CD14-positive monocyte (primary cell): ENCODE measurements around the gene NAV1. TPM values are rescaled to one million over a fixed set of nuclear protein-coding genes. Genes with fewer than 3 reads are reported as not detected.

Source experiments
- DNase-seq, 3 donors: peaks; one replicate each; pipeline ENCODE4 v3.0.0-alpha.2; 2011 to 2022
- H2AFZ ChIP-seq: 2 replicates; pipeline ENCODE4 v1.6.0; 2012; ENCODE audit warnings: mild to moderate bottlenecking, low read depth, low read length, inconsistent platforms; ENCODE audit not compliant: insufficient read depth, poor library complexity, severe bottlenecking
- H3K27ac ChIP-seq, 2 donors: 1 replicate in 1 of 2; 2 replicates in 1 of 2; pipeline ENCODE4 v1.5.1; 2012 to 2013; ENCODE audit warnings: low read length in 2 of 2, control low read depth in 1 of 2, inconsistent platforms in 1 of 2, low read depth in 1 of 2, mild to moderate bottlenecking in 1 of 2
- H3K27me3 ChIP-seq, 2 donors: one replicate each; pipeline versions ENCODE4 v1.6.0 to v1.6.1; 2011 to 2013; ENCODE audit warnings: low read length in 2 of 2; ENCODE audit not compliant: control insufficient read depth in 2 of 2, insufficient read depth in 2 of 2
- H3K36me3 ChIP-seq, 2 donors: replicated peaks in 1 of 2; 1 replicate in 1 of 2; 2 replicates in 1 of 2; pipeline versions ENCODE4 v1.5.1 to v1.6.1; 2012 to 2013; ENCODE audit warnings: low read length in 2 of 2, control low read depth in 1 of 2, inconsistent platforms in 1 of 2, mild to moderate bottlenecking in 1 of 2; ENCODE audit not compliant: insufficient read depth in 2 of 2, control insufficient read depth in 1 of 2
- H3K4me1 ChIP-seq, 2 donors: 1 replicate in 1 of 2; 2 replicates in 1 of 2; pipeline versions ENCODE4 v1.5.1 to v1.6.1; 2012 to 2013; ENCODE audit warnings: low read length in 2 of 2, control low read depth in 1 of 2, inconsistent platforms in 1 of 2, mild to moderate bottlenecking in 1 of 2, moderate library complexity in 1 of 2; ENCODE audit not compliant: insufficient read depth in 2 of 2, control insufficient read depth in 1 of 2
- H3K4me2 ChIP-seq: replicated peaks from 2 replicates; pipeline ENCODE3; 2012; ENCODE audit warnings: low read length, moderate library complexity, mild to moderate bottlenecking; ENCODE audit not compliant: poor library complexity, severe bottlenecking; ENCODE audit errors: extremely low read depth
- H3K4me3 ChIP-seq, 3 experiments: fragments of 200-600 bp in 1 of 3; sonication (generic) in 1 of 3; replicated peaks in 1 of 3; 1 replicate in 2 of 3; 2 replicates in 1 of 3; pipeline ENCODE4 v1.5.1; 2011 to 2013; ENCODE audit warnings: low read length in 3 of 3, mild to moderate bottlenecking in 3 of 3, control low read depth in 2 of 3, low read depth in 2 of 3, inconsistent platforms in 1 of 3, moderate library complexity in 1 of 3
- H3K79me2 ChIP-seq: 2 replicates; pipeline ENCODE4 v1.6.0; 2012; ENCODE audit warnings: mild to moderate bottlenecking, control low read depth, inconsistent platforms, low read length, moderate library complexity; ENCODE audit not compliant: insufficient read depth
- H3K9ac ChIP-seq: 2 replicates; pipeline ENCODE4 v1.6.0; 2017; ENCODE audit warnings: low read length, mild to moderate bottlenecking; ENCODE audit not compliant: insufficient read depth, poor library complexity, severe bottlenecking
- H3K9me3 ChIP-seq, 2 donors: replicated peaks in 1 of 2; 1 replicate in 1 of 2; 2 replicates in 1 of 2; pipeline versions ENCODE4 v1.5.1 to v1.6.1; 2012 to 2013; ENCODE audit warnings: low read length in 2 of 2, control low read depth in 1 of 2; ENCODE audit not compliant: control insufficient read depth in 1 of 2, insufficient read depth in 1 of 2
- H4K20me1 ChIP-seq: 2 replicates; pipeline ENCODE4 v1.6.0; 2012; ENCODE audit warnings: mild to moderate bottlenecking, low read length, control low read depth, moderate library complexity; ENCODE audit not compliant: insufficient read depth
- H3K27ac Mint-ChIP-seq, 7 donors: one replicate each; pipeline ENCODE4 v1.8.0; 2020; ENCODE audit warnings: mild to moderate bottlenecking in 7 of 7, mixed read lengths in 7 of 7, moderate library complexity in 6 of 7, inconsistent platforms in 2 of 7
- H3K27me3 Mint-ChIP-seq, 3 donors: one replicate each; pipeline ENCODE4 v1.8.0; 2021 to 2022; ENCODE audit warnings: low read depth in 3 of 3, mild to moderate bottlenecking in 3 of 3, mixed read lengths in 3 of 3, moderate library complexity in 3 of 3, inconsistent platforms in 1 of 3
- H3K36me3 Mint-ChIP-seq, 2 donors: one replicate each; pipeline ENCODE4 v1.8.0; 2020; ENCODE audit warnings: mixed read lengths in 2 of 2, inconsistent platforms in 1 of 2, mild to moderate bottlenecking in 1 of 2
- H3K4me1 Mint-ChIP-seq: one replicate; pipeline ENCODE4 v1.8.0; 2020; ENCODE audit warnings: mild to moderate bottlenecking, mixed read lengths
- H3K4me3 Mint-ChIP-seq, 2 donors: one replicate each; pipeline ENCODE4 v1.8.0; 2020; ENCODE audit warnings: mild to moderate bottlenecking in 2 of 2, mixed read lengths in 2 of 2, moderate library complexity in 1 of 2
- H3K9me3 Mint-ChIP-seq, 7 donors: one replicate each; pipeline ENCODE4 v1.8.0; 2020 to 2022; ENCODE audit warnings: mixed read lengths in 7 of 7, mild to moderate bottlenecking in 6 of 7, moderate library complexity in 6 of 7, inconsistent platforms in 2 of 7
- CTCF ChIP-seq: fragments of 200-600 bp; IDR thresholded peaks from one replicate; pipeline ENCODE4 v1.8.0; 2022; ENCODE audit warnings: antibody characterized with exemption, mild to moderate bottlenecking
- WGBS: methylation state at CpG from one replicate; pipeline ENCODE4 v1.1.5; 2013; ENCODE audit warnings: missing lambda C conversion rate; ENCODE audit not compliant: insufficient coverage; 5-methylcytosine and 5-hydroxymethylcytosine counted together
- intact Hi-C, 2 donors: fragments of 100-400 bp; cut with micrococcal nuclease; formaldehyde crosslinking; loops; one replicate each; pipeline versions ENCODE4 v1.15.0 to v1.15.1; 2023
- polyA plus RNA-seq, 3 donors: library from polyadenylated mRNA; depleted of rRNA in 1 of 3; unstranded in 2 of 3; stranded (reverse) in 1 of 3; fragments of 300-500 nt in 2 of 3; fragments of >200 nt in 1 of 3; fragmentation: Illumina TruSeq in 2 of 3; gene quantifications; 1 replicate in 2 of 3; 2 replicates in 1 of 3; pipeline ENCODE4 v1.2.3, GENCODE V29; 2012 to 2021

NAV1 gene
- polyA plus RNA-seq, 3 donors, result 0.37 to 1.4 (median 0.89) TPM

- WGBS, result 94% methylated on average over 9 of the region's 9 CpGs
- no peaks in the 10 kb centered on the region for H3K79me2 ChIP-seq
- Mint-ChIP-seq H3K4me1 (peaks cover 20% of the 10 kb centered on the region), H3K4me3 (no peak overlapping the region), H3K27me3 (peaks cover 0 to 5% (median 3%) of the 10 kb centered on the region in 3 donors), H3K9me3 (no peaks in the 10 kb centered on the region), H3K36me3 (peaks cover 0 to 1% of the 10 kb centered on the region in 2 donors), H3K27ac (no peak overlapping the region)
- H3K9ac ChIP-seq, result no peak overlapping the region
- peak overlapping the region; percentile 51 for H2AFZ ChIP-seq
- no peak overlapping the region for H3K4me3 ChIP-seq
- peaks cover 3 to 9% of the 10 kb centered on the region in 2 donors for H3K4me1 ChIP-seq
- H3K36me3 ChIP-seq, result no peaks in the 10 kb centered on the region
- H3K27ac ChIP-seq, result no peak overlapping the region
- TF ChIP-seq CTCF, result no peak
- DNase-seq, result no peak
- no peak overlapping the region for H3K4me2 ChIP-seq
- no peaks in the 10 kb centered on the region for H3K27me3 ChIP-seq
- H4K20me1 ChIP-seq, result no peaks in the 10 kb centered on the region
- no peaks in the 10 kb centered on the region for H3K9me3 ChIP-seq
- intact Hi-C loops, result loop anchor here in 1 of 2 donors (2.0 kb wide), 1 partner anchor 144 kb away; no protein-coding TSS in a partner anchor
Measured at GRCh38 chr1:201560328-201561194, 21.6 kb downstream of the NAV1 start.

GRCh38 chr1:201561195-201561564 lies 22.3 kb downstream of the NAV1 start:
- Histone ChIP-seq H3K27ac (no peak overlapping the region), H3K9me3 (no peaks in the 10 kb centered on the region), H3K27me3 (no peaks in the 10 kb centered on the region), H2AFZ (no peak overlapping the region), H3K9ac (no peak overlapping the region), H3K36me3 (no peaks in the 10 kb centered on the region), H3K4me2 (no peak overlapping the region), H4K20me1 (no peaks in the 10 kb centered on the region), H3K4me3 (no peak overlapping the region), H3K79me2 (no peaks in the 10 kb centered on the region), H3K4me1 (peaks cover 3 to 9% of the 10 kb centered on the region in 2 donors)
- no peaks in the 10 kb centered on the region for H3K9me3 Mint-ChIP-seq
- intact Hi-C loops, result loop anchor here in 1 of 2 donors (2.0 kb wide), 1 partner anchor 144 kb away; no protein-coding TSS in a partner anchor
- H3K4me3 Mint-ChIP-seq, result no peak overlapping the region
- no CpG with 5 or more reads among the region's 3 CpGs for WGBS
- DNase-seq, result no peak
- H3K27me3 Mint-ChIP-seq, result peaks cover 0 to 5% (median 3%) of the 10 kb centered on the region in 3 donors
- peaks cover 0 to 1% of the 10 kb centered on the region in 2 donors for H3K36me3 Mint-ChIP-seq
- no peak overlapping the region for H3K27ac Mint-ChIP-seq
- peaks cover 20% of the 10 kb centered on the region for H3K4me1 Mint-ChIP-seq
- TF ChIP-seq CTCF, result no peak
